Activated CD8-positive, alpha-beta memory T cell treated with anti-CD3 and anti-CD28 coated beads, Interleukin-2, amount 50 U/mL, for 1 hour (primary cell): ENCODE data around the gene RAPSN.

Experiments used
- DNase-seq: peaks from one replicate; pipeline ENCODE4 v3.0.0-alpha.2; 2020; ENCODE audit errors: extremely low read depth

The RAPSN gene

GRCh38 chr11:47448566-47449427, at the start of gene RAPSN:
RAPSN (minus strand) TSS chr11:47449136; CDS start chr11:47448964, 172 bp downstream.
- no peak for DNase-seq

- DNase-seq, result no peak
These were observed 49.2 kb upstream of the RAPSN start for GRCh38 chr11:47498149-47498548.

- no peak for DNase-seq
These were observed 47.9 kb upstream of the RAPSN start for GRCh38 chr11:47496808-47497207.

GRCh38 chr11:47495856-47496217, 46.9 kb upstream of the RAPSN start:
- no peak for DNase-seq

- DNase-seq, result no peak
These were observed 46.3 kb upstream of the RAPSN start for GRCh38 chr11:47495011-47495855.

GRCh38 chr11:47489395-47489755, 40.4 kb upstream of the RAPSN start:
- no peak for DNase-seq

- DNase-seq, result no peak
These were observed 39.9 kb upstream of the RAPSN start for GRCh38 chr11:47488674-47489394.

- DNase-seq, result no peak
These were observed 39.2 kb upstream of the RAPSN start for GRCh38 chr11:47488111-47488510.

GRCh38 chr11:47487421-47487820, 38.5 kb upstream of the RAPSN start:
- no peak for DNase-seq

GRCh38 chr11:47485107-47485506, 36.2 kb upstream of the RAPSN start:
- DNase-seq, result no peak

GRCh38 chr11:47483457-47483856, 34.5 kb upstream of the RAPSN start:
- no peak for DNase-seq

- DNase-seq, result no peak
These were observed 31.8 kb upstream of the RAPSN start for GRCh38 chr11:47480762-47481161.

GRCh38 chr11:47478651-47479329, 29.9 kb upstream of the RAPSN start:
- no peak for DNase-seq

GRCh38 chr11:47477753-47478152, 28.8 kb upstream of the RAPSN start:
- no peak for DNase-seq

- no peak for DNase-seq
These were observed 28.4 kb upstream of the RAPSN start for GRCh38 chr11:47477323-47477722.

GRCh38 chr11:47470671-47471070, 21.7 kb upstream of the RAPSN start:
- no peak for DNase-seq

- no peak for DNase-seq
These were observed 20.6 kb upstream of the RAPSN start for GRCh38 chr11:47469361-47470179.

- no peak for DNase-seq
These were observed 19.8 kb upstream of the RAPSN start for GRCh38 chr11:47468598-47469214.

GRCh38 chr11:47467357-47467756, 18.4 kb upstream of the RAPSN start:
- no peak for DNase-seq

- DNase-seq, result no peak
These were observed 17.8 kb upstream of the RAPSN start for GRCh38 chr11:47466701-47467250.
